Heart left ventricle (tissue), 16 donors: Measurements from ENCODE around the gene CLDN6. TPM values are rescaled to one million over a fixed set of nuclear protein-coding genes. Genes with fewer than 3 reads are reported as not detected.

Experiments
- ATAC-seq, 4 donors: fragments of 200-7000 bp; cut with Tn5 transposase; one replicate each; pipeline ENCODE4 v1.9.1; 2020 to 2022; ENCODE audit warnings: moderate library complexity in 4 of 4, mild to moderate bottlenecking in 3 of 4, moderate number of reproducible peaks in 1 of 4
- DNase-seq, 5 donors: peaks; one replicate each; pipeline ENCODE4 v3.0.0-alpha.2; 2020
- H3K27ac ChIP-seq, 12 donors: fragments of 200-600 bp; sonication (generic) in 4 of 12; one replicate each; pipeline versions ENCODE4 v1.5.0 to v1.8.0; 2016 to 2022; ENCODE audit warnings: mild to moderate bottlenecking in 2 of 12
- H3K27me3 ChIP-seq, 9 donors: fragments of 200-600 bp; sonication (generic) in 2 of 9; one replicate each; pipeline versions ENCODE4 v1.5.1 to v1.8.0; 2016 to 2022; ENCODE audit warnings: mild to moderate bottlenecking in 3 of 9
- H3K36me3 ChIP-seq, 9 donors: fragments of 200-600 bp; sonication (generic) in 2 of 9; one replicate each; pipeline versions ENCODE4 v1.5.0 to v1.8.0; 2018 to 2022; ENCODE audit warnings: mild to moderate bottlenecking in 2 of 9
- H3K4me1 ChIP-seq, 12 donors: fragments of 200-600 bp; sonication (generic) in 4 of 12; one replicate each; pipeline versions ENCODE4 v1.5.0 to v1.8.0; 2016 to 2022; ENCODE audit warnings: mild to moderate bottlenecking in 3 of 12
- H3K4me3 ChIP-seq, 12 donors: fragments of 200-600 bp; sonication (generic) in 4 of 12; one replicate each; pipeline versions ENCODE4 v1.5.0 to v1.8.0; 2017 to 2022; ENCODE audit warnings: mild to moderate bottlenecking in 9 of 12, moderate library complexity in 4 of 12
- H3K9me3 ChIP-seq, 12 donors: fragments of 200-600 bp; sonication (generic) in 4 of 12; one replicate each; pipeline versions ENCODE4 v1.5.0 to v1.8.0; 2016 to 2022; ENCODE audit warnings: mild to moderate bottlenecking in 1 of 12
- POLR2A ChIP-seq, 2 donors: fragments of 450-650 bp; IDR thresholded peaks; one replicate each; pipeline ENCODE4 v1.6.1; 2017; ENCODE audit warnings: antibody characterized with exemption in 2 of 2, mild to moderate bottlenecking in 2 of 2, moderate library complexity in 2 of 2
- WGBS, 4 donors: extraction: QIAGEN DNeasy Blood & Tissue Kit in 2 of 4; methylation state at CpG; one replicate each; pipeline versions ENCODE4 v1.1.5 to v1.1.7; 2013 to 2018; 5-methylcytosine and 5-hydroxymethylcytosine counted together
- intact Hi-C, 10 donors: fragments of 100-400 bp; cut with DNase I; formaldehyde crosslinking; loops; one replicate each; pipeline versions ENCODE4 v1.11.1 to v1.14.2; 2022
- polyA plus RNA-seq, 2 donors: library from polyadenylated mRNA; stranded (reverse); fragments of 200-250 nt; gene quantifications; one replicate each; pipeline ENCODE4 v1.2.3, GENCODE V29; 2013
- total RNA-seq, 9 donors: library from RNA; depleted of rRNA in 2 of 9; stranded (reverse); fragments of >200 nt in 2 of 9; fragmentation: NEBNext Ultra II Directional in 3 of 9; extraction: Animal tissue kit (Norgen Biotek cat#: 25700) in 3 of 9; gene quantifications; one replicate each; pipeline versions ENCODE4 v1.1.0 to v1.2.4, GENCODE V29; 2016 to 2023
- TF ChIP-seq, protein P1 (sequence below), 12 donors: fragments of 200-600 bp; sonication (generic) in 4 of 12; IDR thresholded peaks; one replicate each; pipeline versions ENCODE4 v1.5.0 to v1.8.0; 2018 to 2022; ENCODE audit warnings: antibody characterized with exemption in 12 of 12, mild to moderate bottlenecking in 5 of 12
- donor health status: ischemic (EF 13 %, LVEDD 7.1; RV severe dilation, severe dysfunction).
- donor health status: healthy with polysubstance abuse.
- donor health status: DM: no; HTN: yes; CAD: no.
- donor health status: DM: no; HTN: no; CAD: no.
- donor health status: ischemic (EF 25% LVEDD 6.9; RV normal size, moderate dysfunction).
- donor health status: ischemic (EF 25% LVEDD 5.7; RV mildly dilated, moderate dysfunction).
- donor health status: healthy.
- donor health status: DM: yes; HTN: yes; CAD: no.
- donor health status: ischemic (EF 35%, LVEDD 5.7; RV mildly dilated, moderate dysfunction).
- donor health status: nonischemic (EF 11% LVEDD 7.7; RV severe dilation, severe dysfunction).
- donor health status: DM: yes; HTN: yes; CAD: no.
- donor health status: PGD.
- donor health status: ischemic (EF 29% LVEDD 5.4; RV normal size, mild dysfunction).
- donor health status: nonischemic (EF 23%, LVEDD 6.1; RV moderate dilation, normal function).

Gene CLDN6
- total and polyA plus RNA-seq, 11 donors, result 0.04 TPM; not detected in 10

DNA sequence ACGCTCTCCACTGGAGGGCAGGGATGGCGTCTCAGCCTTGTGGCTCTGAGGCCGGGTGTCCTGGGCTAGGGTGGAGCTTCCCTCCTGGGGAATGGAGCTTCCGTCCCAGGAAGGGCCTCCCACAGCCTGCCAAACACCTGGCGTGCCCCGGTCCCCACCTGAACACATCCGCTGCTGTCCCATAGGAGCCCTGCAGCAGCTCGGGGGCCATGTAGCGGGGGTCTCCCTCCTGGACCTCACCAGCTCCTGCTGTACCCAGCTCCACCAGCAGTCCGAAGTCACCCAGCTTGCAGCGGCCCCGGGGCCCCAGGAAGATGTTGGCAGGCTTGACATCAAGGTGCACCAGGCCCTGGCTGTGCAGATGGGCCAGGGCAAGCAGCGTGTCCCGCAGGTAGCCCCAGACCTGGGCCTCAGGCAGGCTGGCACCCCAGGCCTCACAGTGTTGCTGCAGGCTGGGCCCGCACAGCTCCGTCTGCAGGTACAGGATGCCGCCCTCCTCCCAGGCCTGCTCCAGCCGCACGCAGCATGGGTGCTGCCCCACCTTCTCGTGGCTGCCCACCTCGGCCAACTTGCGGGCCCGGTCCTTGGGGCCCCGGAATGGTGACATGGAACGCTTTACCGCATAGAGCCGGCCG, 42.7 kb downstream of the CLDN6 start:
- Histone ChIP-seq H3K9me3 (no peaks in the 10 kb centered on the region), H3K36me3 (peaks cover 0 to 21% (median 0%) of the 10 kb centered on the region in 9 donors), H3K4me3 (no peak overlapping the region), H3K27me3 (peaks cover 0 to 12% (median 4%) of the 10 kb centered on the region in 9 donors), H3K27ac (no peak overlapping the region), H3K4me1 (peaks cover 0 to 22% (median 9%) of the 10 kb centered on the region in 12 donors)
- intact Hi-C loops, result no loop called here
- ATAC-seq, result no peak
- no peak for TF ChIP-seq POLR2A (IDR thresholded peaks at IDR 0.05)
- TF ChIP-seq, protein P1, sequence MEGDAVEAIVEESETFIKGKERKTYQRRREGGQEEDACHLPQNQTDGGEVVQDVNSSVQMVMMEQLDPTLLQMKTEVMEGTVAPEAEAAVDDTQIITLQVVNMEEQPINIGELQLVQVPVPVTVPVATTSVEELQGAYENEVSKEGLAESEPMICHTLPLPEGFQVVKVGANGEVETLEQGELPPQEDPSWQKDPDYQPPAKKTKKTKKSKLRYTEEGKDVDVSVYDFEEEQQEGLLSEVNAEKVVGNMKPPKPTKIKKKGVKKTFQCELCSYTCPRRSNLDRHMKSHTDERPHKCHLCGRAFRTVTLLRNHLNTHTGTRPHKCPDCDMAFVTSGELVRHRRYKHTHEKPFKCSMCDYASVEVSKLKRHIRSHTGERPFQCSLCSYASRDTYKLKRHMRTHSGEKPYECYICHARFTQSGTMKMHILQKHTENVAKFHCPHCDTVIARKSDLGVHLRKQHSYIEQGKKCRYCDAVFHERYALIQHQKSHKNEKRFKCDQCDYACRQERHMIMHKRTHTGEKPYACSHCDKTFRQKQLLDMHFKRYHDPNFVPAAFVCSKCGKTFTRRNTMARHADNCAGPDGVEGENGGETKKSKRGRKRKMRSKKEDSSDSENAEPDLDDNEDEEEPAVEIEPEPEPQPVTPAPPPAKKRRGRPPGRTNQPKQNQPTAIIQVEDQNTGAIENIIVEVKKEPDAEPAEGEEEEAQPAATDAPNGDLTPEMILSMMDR (IDR thresholded peaks at IDR 0.05), result no peak
- WGBS, 4 donors, result 92 to 94% (median 93%) methylated on average over 17 to 28 of the region's 28 CpGs
- no peak for DNase-seq

DNA sequence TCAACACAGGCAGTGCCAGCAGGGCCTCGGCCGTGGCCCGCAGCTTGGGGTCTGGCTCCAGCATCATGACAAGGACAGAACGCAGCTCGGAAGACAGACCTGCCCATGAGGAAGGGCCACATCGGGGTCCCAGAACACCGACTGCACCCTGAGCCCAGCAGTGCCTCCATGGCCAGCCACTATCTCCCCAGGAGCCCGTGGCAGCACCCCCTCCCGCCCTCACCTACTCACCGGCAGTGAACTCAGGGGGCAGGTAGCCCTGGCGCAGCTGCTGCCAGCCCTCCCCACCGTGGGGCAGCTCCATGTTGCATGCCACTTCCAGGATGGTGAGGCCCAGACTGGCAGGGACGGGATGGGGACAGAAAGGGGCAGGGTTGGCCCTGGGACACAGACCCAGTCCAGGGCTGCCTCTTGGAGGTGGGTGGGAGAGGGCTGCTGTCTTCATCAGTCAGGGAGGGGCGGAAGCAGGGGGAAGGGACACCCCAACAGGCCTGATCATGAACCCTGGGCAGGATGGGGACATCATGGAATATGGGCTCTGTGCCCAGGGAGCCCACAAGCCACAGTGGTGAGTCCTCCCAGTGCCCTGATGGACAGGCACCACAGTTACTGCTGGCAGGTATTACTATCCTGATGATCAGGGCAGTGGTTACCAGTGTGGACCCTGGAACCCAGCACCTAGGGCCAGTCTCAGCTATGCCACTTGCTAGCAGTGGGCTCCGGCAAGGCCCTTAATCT, 43.5 kb downstream of the CLDN6 start:
- H3K27me3 ChIP-seq, result peaks cover 0 to 5% (median 2%) of the 10 kb centered on the region in 9 donors
- WGBS, 4 donors, result 93 to 98% (median 94%) methylated on average over 6 to 15 of the region's 15 CpGs
- TF ChIP-seq, protein P1 (IDR thresholded peaks at IDR 0.05), result no peak
- TF ChIP-seq POLR2A (IDR thresholded peaks at IDR 0.05), result no peak
- peaks cover 0 to 21% (median 0%) of the 10 kb centered on the region in 9 donors for H3K36me3 ChIP-seq
- ATAC-seq (no peak), DNase-seq (no peak)
- H3K4me1 ChIP-seq, result peaks cover 0 to 23% (median 11%) of the 10 kb centered on the region in 12 donors
- intact Hi-C loops, result no loop called here
- no peak overlapping the region for H3K4me3 ChIP-seq
- no peak overlapping the region for H3K27ac ChIP-seq
- H3K9me3 ChIP-seq, result no peaks in the 10 kb centered on the region

DNA sequence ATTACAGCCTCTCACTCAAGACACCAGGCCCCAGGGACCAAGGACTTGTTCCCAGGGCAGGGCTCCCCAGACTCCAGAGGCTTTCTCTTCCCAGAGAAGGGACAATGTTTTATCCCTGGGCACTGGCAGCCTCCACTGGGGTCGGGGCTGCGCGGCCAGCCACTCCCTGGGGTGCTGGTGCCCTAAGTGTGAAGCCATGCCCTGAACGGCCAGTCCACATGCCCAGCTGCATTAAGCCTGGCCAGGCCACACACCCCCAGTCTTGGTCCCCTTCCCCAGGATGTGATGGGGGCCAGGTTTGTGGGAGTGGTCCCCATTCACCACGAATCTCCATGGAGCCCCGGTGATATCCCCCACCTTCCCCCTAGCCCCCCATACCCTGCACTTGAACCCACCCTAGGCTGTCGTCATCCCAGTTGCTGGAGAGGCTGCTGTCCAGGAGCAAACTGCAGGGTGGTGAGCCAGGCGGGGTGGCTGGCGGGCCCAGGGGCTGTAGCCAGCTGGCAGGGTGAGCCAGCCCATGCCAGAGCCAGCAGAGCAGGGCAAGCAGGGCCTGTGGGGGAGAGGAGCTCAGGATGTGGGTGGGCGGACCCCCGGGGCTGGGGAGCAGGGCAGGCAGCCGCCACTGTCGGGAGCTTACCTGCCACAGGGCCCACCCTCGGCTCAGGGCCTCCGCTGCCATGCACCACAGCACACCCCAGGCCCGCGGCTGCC, 44.2 kb downstream of the CLDN6 start:
- Histone ChIP-seq H3K27me3 (no peaks in the 10 kb centered on the region), H3K9me3 (no peaks in the 10 kb centered on the region), H3K4me1 (peaks cover 0 to 24% (median 12%) of the 10 kb centered on the region in 12 donors), H3K4me3 (no peak overlapping the region), H3K27ac (no peak overlapping the region), H3K36me3 (peaks cover 0 to 21% (median 0%) of the 10 kb centered on the region in 9 donors)
- ATAC-seq, result no peak
- intact Hi-C loops, result no loop called here
- no peak for DNase-seq
- 80 to 89% (median 87%) methylated on average over 4 to 17 of the region's 17 CpGs for WGBS, 4 donors
- TF ChIP-seq POLR2A (IDR thresholded peaks at IDR 0.05), result no peak
- TF ChIP-seq, protein P1 (IDR thresholded peaks at IDR 0.05), result no peak

DNA sequence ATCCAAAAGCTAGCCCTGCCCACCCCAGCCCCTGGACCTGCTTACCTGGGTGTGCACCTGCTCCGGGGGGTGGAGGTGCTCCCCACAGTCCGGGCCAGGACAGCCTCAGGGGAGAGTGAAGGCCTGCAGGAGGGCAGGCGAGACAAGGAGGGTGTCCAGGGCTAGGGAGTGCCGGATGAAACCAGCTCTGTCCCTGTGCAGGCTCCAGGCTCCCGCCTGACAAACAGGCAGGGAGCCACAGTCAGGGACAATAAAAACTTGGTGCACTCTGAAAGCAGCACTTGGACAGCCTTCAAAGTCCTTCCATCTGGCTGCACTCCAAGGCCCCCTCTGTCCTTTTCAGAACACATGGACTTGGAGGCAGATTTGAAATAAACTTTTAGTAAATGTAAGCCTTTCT, 44.9 kb downstream of the CLDN6 start:
- intact Hi-C loops, result no loop called here
- H3K27me3 ChIP-seq, result peaks cover 0 to 4% (median 2%) of the 10 kb centered on the region in 9 donors
- no peak for DNase-seq
- WGBS, 4 donors, result 43 to 87% (median 66%) methylated on average over 4 to 5 of the region's 5 CpGs
- H3K36me3 ChIP-seq, result peaks cover 0 to 21% (median 0%) of the 10 kb centered on the region in 9 donors
- no peak for TF ChIP-seq POLR2A (IDR thresholded peaks at IDR 0.05)
- TF ChIP-seq, protein P1 (IDR thresholded peaks at IDR 0.05), result no peak
- peaks cover 0 to 31% (median 18%) of the 10 kb centered on the region in 12 donors for H3K4me1 ChIP-seq
- no peaks in the 10 kb centered on the region for H3K9me3 ChIP-seq
- H3K27ac ChIP-seq, result no peak overlapping the region
- H3K4me3 ChIP-seq, result no peak overlapping the region
- ATAC-seq, result no peak
